ENCODE measurements around the gene RAB8A.
"Not testable (repeated sequence)": the region's sequence is repeated elsewhere in the genome, so short reads cannot be mapped to it uniquely, and the experiment has no call there.

The RAB8A gene

DNA sequence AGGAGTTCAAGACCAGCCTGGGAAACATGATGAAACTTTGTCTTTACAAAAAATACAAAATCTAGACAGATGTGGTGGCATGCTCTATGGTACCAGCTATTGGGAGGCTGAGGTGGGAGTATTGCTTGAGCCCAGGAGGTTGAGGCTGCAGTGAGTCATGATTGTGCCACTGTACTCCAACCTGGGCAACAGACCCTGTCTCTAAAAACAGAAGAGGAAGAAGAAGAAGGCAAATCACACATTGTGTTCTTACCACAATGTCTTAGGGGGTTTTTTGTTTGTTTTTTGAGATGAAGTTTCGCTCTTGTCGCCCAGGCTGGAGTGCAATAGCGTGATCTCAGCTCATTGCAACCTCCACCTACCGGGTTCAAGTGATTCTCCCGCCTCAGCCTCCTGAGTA lies 67.2 kb downstream of the RAB8A start:
- not testable (repeated sequence) for DNase-seq (ENCODE audit: low read depth in 2 of 2)

DNA sequence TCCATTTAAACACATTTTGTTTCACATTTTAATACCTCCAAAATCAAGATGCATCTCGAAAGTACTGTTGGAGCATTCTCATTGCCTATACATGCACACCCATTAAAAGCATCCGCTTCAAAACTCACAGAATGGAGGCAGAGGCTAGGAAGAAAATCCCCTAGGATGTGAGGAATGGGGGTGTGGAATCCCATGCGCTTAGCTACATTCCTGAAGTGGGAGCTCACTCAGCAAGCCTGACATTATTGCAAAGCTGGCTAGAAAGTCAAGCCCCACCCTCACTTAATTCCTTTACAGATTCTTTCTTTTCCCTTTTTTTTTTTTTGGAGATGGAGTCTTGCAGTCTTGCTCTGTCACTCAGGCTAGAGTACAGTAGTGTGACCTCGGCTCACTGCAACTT lies 68.9 kb downstream of the RAB8A start:
- DNase-seq (ENCODE audit: low read depth in 2 of 2), result peak; percentile 79 to 83
